HEK293 (cell line): ENCODE measurements around the gene SBSN.

ENCODE experiments used
- MZF1 ChIP-seq: fragments of 450-650 bp; formaldehyde crosslinking; IDR thresholded peaks from 2 replicates; pipeline ENCODE4 v1.5.1; 2017; ENCODE audit warnings: missing biosample characterization, missing genetic modification characterization, borderline replicate concordance
- REPIN1 ChIP-seq: fragments of 450-650 bp; formaldehyde crosslinking; IDR thresholded peaks from 2 replicates; pipeline ENCODE4 v1.5.1; 2017; ENCODE audit warnings: missing biosample characterization, missing genetic modification characterization, low read depth
- SETDB1 ChIP-seq: IDR thresholded peaks from one replicate; pipeline ENCODE4 v1.6.1; 2017; ENCODE audit warnings: mild to moderate bottlenecking, low read length, moderate library complexity, mixed read lengths; ENCODE audit not compliant: insufficient read length
- ZNF19 ChIP-seq: fragments of 450-650 bp; formaldehyde crosslinking; IDR thresholded peaks from 2 replicates; pipeline ENCODE4; 2016; ENCODE audit warnings: missing biosample characterization, missing genetic modification characterization, low read depth
- ZNF404 ChIP-seq: fragments of 450-650 bp; formaldehyde crosslinking; IDR thresholded peaks from 2 replicates; pipeline ENCODE4 v1.5.1; 2017; ENCODE audit warnings: missing biosample characterization, missing genetic modification characterization
- ZNF664 ChIP-seq: fragments of 450-650 bp; formaldehyde crosslinking; IDR thresholded peaks from 2 replicates; pipeline ENCODE4 v1.5.1; 2016; ENCODE audit warnings: missing biosample characterization, missing genetic modification characterization
- ZNF791 ChIP-seq: fragments of 450-650 bp; formaldehyde crosslinking; IDR thresholded peaks from 2 replicates; pipeline ENCODE4 v1.5.1; 2016; ENCODE audit warnings: missing biosample characterization, missing genetic modification characterization
- TF ChIP-seq, protein P1 (sequence below): fragments of 450-650 bp; formaldehyde crosslinking; IDR thresholded peaks from 2 replicates; pipeline ENCODE4 v1.5.1; 2016; ENCODE audit warnings: missing biosample characterization, missing genetic modification characterization
- TF ChIP-seq, protein P2 (sequence below): fragments of 450-650 bp; formaldehyde crosslinking; IDR thresholded peaks from 2 replicates; pipeline ENCODE4 v1.5.1; 2016; ENCODE audit warnings: missing biosample characterization, missing genetic modification characterization, borderline replicate concordance

DNA sequence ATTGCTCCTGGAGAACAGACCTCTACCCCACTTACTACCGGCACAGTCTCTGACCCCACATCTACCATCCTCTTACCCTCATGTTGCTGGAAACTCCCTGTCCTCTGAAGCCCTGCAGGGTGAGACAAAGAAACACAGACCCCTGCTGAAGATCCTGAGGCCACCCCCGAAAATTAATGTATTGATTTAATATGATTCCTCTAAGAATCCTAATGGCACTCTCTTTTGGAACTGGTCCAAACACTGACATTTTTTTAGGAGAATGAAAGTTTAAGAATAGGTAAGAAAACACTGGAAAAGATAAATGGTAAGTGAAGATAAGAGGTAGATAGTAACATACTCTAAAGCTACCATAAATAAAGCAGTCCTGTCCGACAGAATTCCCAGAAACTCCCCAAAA lies 20.0 kb downstream of the SBSN start:
- TF ChIP-seq ZNF791 (tag by site-specific recombination) = no peak
- no peak for TF ChIP-seq MZF1
- no peak for TF ChIP-seq ZNF404
- no peak for TF ChIP-seq REPIN1 (tag by site-specific recombination)
- TF ChIP-seq ZNF664 (tag by site-specific recombination) = no peak
- TF ChIP-seq, protein P1, sequence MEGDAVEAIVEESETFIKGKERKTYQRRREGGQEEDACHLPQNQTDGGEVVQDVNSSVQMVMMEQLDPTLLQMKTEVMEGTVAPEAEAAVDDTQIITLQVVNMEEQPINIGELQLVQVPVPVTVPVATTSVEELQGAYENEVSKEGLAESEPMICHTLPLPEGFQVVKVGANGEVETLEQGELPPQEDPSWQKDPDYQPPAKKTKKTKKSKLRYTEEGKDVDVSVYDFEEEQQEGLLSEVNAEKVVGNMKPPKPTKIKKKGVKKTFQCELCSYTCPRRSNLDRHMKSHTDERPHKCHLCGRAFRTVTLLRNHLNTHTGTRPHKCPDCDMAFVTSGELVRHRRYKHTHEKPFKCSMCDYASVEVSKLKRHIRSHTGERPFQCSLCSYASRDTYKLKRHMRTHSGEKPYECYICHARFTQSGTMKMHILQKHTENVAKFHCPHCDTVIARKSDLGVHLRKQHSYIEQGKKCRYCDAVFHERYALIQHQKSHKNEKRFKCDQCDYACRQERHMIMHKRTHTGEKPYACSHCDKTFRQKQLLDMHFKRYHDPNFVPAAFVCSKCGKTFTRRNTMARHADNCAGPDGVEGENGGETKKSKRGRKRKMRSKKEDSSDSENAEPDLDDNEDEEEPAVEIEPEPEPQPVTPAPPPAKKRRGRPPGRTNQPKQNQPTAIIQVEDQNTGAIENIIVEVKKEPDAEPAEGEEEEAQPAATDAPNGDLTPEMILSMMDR (tag by site-specific recombination) = no peak
- TF ChIP-seq, protein P2, sequence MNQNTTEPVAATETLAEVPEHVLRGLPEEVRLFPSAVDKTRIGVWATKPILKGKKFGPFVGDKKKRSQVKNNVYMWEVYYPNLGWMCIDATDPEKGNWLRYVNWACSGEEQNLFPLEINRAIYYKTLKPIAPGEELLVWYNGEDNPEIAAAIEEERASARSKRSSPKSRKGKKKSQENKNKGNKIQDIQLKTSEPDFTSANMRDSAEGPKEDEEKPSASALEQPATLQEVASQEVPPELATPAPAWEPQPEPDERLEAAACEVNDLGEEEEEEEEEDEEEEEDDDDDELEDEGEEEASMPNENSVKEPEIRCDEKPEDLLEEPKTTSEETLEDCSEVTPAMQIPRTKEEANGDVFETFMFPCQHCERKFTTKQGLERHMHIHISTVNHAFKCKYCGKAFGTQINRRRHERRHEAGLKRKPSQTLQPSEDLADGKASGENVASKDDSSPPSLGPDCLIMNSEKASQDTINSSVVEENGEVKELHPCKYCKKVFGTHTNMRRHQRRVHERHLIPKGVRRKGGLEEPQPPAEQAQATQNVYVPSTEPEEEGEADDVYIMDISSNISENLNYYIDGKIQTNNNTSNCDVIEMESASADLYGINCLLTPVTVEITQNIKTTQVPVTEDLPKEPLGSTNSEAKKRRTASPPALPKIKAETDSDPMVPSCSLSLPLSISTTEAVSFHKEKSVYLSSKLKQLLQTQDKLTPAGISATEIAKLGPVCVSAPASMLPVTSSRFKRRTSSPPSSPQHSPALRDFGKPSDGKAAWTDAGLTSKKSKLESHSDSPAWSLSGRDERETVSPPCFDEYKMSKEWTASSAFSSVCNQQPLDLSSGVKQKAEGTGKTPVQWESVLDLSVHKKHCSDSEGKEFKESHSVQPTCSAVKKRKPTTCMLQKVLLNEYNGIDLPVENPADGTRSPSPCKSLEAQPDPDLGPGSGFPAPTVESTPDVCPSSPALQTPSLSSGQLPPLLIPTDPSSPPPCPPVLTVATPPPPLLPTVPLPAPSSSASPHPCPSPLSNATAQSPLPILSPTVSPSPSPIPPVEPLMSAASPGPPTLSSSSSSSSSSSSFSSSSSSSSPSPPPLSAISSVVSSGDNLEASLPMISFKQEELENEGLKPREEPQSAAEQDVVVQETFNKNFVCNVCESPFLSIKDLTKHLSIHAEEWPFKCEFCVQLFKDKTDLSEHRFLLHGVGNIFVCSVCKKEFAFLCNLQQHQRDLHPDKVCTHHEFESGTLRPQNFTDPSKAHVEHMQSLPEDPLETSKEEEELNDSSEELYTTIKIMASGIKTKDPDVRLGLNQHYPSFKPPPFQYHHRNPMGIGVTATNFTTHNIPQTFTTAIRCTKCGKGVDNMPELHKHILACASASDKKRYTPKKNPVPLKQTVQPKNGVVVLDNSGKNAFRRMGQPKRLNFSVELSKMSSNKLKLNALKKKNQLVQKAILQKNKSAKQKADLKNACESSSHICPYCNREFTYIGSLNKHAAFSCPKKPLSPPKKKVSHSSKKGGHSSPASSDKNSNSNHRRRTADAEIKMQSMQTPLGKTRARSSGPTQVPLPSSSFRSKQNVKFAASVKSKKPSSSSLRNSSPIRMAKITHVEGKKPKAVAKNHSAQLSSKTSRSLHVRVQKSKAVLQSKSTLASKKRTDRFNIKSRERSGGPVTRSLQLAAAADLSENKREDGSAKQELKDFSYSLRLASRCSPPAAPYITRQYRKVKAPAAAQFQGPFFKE (tag by site-specific recombination) = no peak
- no peak for TF ChIP-seq ZNF19
- no peak for TF ChIP-seq SETDB1
